ENCODE measurements around the gene TNFRSF1B. TPM values are rescaled to one million over a fixed set of nuclear protein-coding genes. Genes with fewer than 3 reads are reported as not detected.

The TNFRSF1B gene
- total and polyA plus RNA-seq, 9 of the 15 experiments (the other 6 are each of a cell fraction or from before 2014, with no cell fraction given), result 8.8 to 91.3 (median 36.0) TPM

GRCh38 chr1:12165342-12165741 is 1.4 kb upstream of the TNFRSF1B start:
- no peak for TF ChIP-seq HDAC3 (IDR thresholded peaks at IDR 0.05; ENCODE audit: borderline replicate concordance, partially characterized antibody)
- no peak for TF ChIP-seq ZNF717 (CRISPR knock-in tag; IDR thresholded peaks at IDR 0.05)
- TF ChIP-seq BDP1 (IDR thresholded peaks at IDR 0.05; ENCODE audit: insufficient read depth, insufficient read length), result no peak
- no peak for TF ChIP-seq JUND (IDR thresholded peaks at IDR 0.05; ENCODE audit: borderline replicate concordance, low read depth, low read length)
- no peak for TF ChIP-seq JUND (tag; IDR thresholded peaks at IDR 0.05; ENCODE audit: borderline replicate concordance, low read depth, low read length)
- no peak for TF ChIP-seq BRD9 (IDR thresholded peaks at IDR 0.05; ENCODE audit: low read depth, partially characterized antibody)
- no peak for TF ChIP-seq PATZ1 (CRISPR knock-in tag; IDR thresholded peaks at IDR 0.05; ENCODE audit: borderline replicate concordance)
- no peak for TF ChIP-seq MAFK (IDR thresholded peaks at IDR 0.05; ENCODE audit: low read length)
- H3K36me3 ChIP-seq (ENCODE audit: control insufficient read depth, insufficient read depth, low read length), result peaks cover 10% of the 10 kb centered on the region; the same call in 2 of the 3 replicates
- H3K4me3 ChIP-seq, result no peak overlapping the region
- peaks cover 4% of the 10 kb centered on the region for H3K9me1 ChIP-seq (ENCODE audit: control insufficient read depth, insufficient read depth, low read length)
- H3K4me1 ChIP-seq (replicated peaks in 1 of 2; ENCODE audit: control insufficient read depth in 2 of 2, insufficient read depth in 2 of 2, low read length in 2 of 2), result peaks cover 39 to 44% of the 10 kb centered on the region in 2 experiments
- DNase-seq (ENCODE audit: extremely low read depth in 1 of 4, low spot score in 3 of 4), result no peak
- FAIRE-seq, result no peak
- H3K27ac ChIP-seq (ENCODE audit: extremely low read depth, low read depth, low read length), result no peak overlapping the region
- no peak for ATAC-seq
- no peak overlapping the region for H2AFZ ChIP-seq (ENCODE audit: low read depth, low read length)
- intact Hi-C loops (cut with micrococcal nuclease) (no loop called here), in situ Hi-C loops (cut with MboI) (no loop called here)
- ChIA-PET POLR2A (interaction anchor here (0.8 to 2.6 kb wide), 4 partner anchors 9 to 16 kb away, joined by 3 to 12 read pairs (median 6); no protein-coding TSS in a partner anchor), CTCF (ENCODE audit: low intra/inter-chr PET ratio) (no interaction called here)
- no TSS peak for BruUV-seq (replicated peaks)
- H3K27me3 ChIP-seq (ENCODE audit: control insufficient read depth in 2 of 2, insufficient read depth in 2 of 2, low read length in 2 of 2), result no peaks in the 10 kb centered on the region
- peaks cover 36% of the 10 kb centered on the region for H3K79me2 ChIP-seq (ENCODE audit: control insufficient read depth, insufficient read depth, low read length)
- H3K4me2 ChIP-seq (ENCODE audit: insufficient read depth, low read length), result no peak overlapping the region
- H3K9me3 ChIP-seq (replicated peaks; ENCODE audit: control insufficient read depth, insufficient read depth, low read depth, low read length), result no peaks in the 10 kb centered on the region
- 60% methylated on average over 3 of the region's 4 CpGs for WGBS (ENCODE audit: insufficient coverage, low coverage, missing lambda C conversion rate)
- H4K20me1 ChIP-seq (replicated peaks; ENCODE audit: control insufficient read depth, insufficient read depth, low read length), result peaks cover 18% of the 10 kb centered on the region
- H3K9ac ChIP-seq (ENCODE audit: insufficient read depth in 1 of 2, low read depth in 2 of 2, low read length in 2 of 2), result no peak overlapping the region; a peak in 1 of 4 replicates
